WI38 (cell line): Measurements from ENCODE around the gene SYCN.

Experiments used
- H3K4me3 ChIP-seq: 2 replicates; pipeline ENCODE4 v1.5.1; 2011; ENCODE audit warnings: low read depth, mild to moderate bottlenecking, control low read depth, low read length
- TF ChIP-seq, protein P1 (sequence below): IDR thresholded peaks from 2 replicates; pipeline ENCODE4 v1.5.1; 2012; ENCODE audit warnings: low read depth, mild to moderate bottlenecking, control low read depth, low read length

Gene SYCN

DNA sequence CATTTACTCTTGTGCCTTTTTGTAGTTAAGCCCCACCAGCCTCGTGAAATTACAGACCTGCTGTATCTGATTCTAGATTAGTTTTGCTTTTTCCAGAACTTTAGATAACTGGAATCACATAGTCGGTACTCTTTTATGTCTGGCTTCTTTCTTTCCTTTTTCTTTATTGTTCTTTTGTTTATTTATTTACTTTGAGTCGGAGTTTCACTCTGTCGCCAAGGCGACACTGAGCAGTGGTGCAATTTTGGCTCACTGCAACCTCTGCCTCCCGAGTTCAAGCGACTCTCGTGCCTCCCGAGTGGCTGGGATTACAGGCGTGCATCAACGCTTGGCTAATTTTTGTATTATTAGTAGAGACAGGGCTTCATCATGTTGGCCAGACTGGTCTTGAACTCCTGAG is 13.3 kb downstream of the SYCN start:
- no peak overlapping the region for H3K4me3 ChIP-seq
- TF ChIP-seq, protein P1, sequence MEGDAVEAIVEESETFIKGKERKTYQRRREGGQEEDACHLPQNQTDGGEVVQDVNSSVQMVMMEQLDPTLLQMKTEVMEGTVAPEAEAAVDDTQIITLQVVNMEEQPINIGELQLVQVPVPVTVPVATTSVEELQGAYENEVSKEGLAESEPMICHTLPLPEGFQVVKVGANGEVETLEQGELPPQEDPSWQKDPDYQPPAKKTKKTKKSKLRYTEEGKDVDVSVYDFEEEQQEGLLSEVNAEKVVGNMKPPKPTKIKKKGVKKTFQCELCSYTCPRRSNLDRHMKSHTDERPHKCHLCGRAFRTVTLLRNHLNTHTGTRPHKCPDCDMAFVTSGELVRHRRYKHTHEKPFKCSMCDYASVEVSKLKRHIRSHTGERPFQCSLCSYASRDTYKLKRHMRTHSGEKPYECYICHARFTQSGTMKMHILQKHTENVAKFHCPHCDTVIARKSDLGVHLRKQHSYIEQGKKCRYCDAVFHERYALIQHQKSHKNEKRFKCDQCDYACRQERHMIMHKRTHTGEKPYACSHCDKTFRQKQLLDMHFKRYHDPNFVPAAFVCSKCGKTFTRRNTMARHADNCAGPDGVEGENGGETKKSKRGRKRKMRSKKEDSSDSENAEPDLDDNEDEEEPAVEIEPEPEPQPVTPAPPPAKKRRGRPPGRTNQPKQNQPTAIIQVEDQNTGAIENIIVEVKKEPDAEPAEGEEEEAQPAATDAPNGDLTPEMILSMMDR: no peak

GRCh38 chr19:39188960-39189359 is 15.1 kb downstream of the SYCN start:
- TF ChIP-seq, protein P1: no peak
- H3K4me3 ChIP-seq: no peak overlapping the region

GRCh38 chr19:39187552-39187943 is 16.5 kb downstream of the SYCN start:
- TF ChIP-seq, protein P1: no peak; the same call in 1 of the 2 replicates
- H3K4me3 ChIP-seq: no peak overlapping the region

- no peak overlapping the region for H3K4me3 ChIP-seq
- TF ChIP-seq, protein P1: no peak
These were observed 17.7 kb downstream of the SYCN start for GRCh38 chr19:39186391-39186790.

DNA sequence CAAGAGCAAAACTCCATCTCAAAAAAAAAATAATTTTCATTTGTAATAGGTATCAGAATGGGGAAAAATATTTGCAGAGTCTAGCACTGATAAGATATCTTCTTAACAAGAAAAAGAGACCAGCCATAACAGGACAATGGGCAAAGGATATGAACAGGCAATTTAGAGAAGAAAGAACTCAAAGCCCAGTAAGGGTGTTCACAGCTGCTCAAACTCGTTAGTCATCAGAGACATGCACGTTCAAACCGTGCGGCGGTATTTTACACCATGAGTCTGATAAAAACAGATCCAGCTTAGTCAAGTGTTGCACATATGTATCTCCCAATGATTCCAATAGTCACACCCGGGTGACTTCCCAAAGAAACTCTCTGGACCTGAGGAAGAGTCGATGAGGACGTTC is 21.0 kb downstream of the SYCN start:
- H3K4me3 ChIP-seq: no peak overlapping the region
- TF ChIP-seq, protein P1: no peak

DNA sequence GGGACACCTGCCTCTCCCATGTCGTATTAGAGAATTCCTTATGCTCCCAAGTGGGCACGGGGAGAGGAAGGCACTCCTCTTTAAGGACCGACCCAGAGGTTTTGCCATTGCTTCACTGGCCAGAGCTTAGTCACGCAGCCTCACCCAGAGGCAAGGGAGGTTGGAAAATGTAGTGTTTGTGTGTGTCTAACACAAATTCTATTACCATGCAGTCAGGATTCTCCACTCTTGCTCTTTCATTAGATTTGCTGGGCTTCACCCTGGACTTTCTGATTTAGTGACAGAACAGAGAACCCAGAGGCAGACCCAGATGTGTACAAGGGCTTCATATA is 21.9 kb downstream of the SYCN start:
- TF ChIP-seq, protein P1: no peak
- no peak overlapping the region for H3K4me3 ChIP-seq

GRCh38 chr19:39181500-39182173 is 22.4 kb downstream of the SYCN start:
- TF ChIP-seq, protein P1: no peak
- H3K4me3 ChIP-seq: no peak overlapping the region
